TTC549 (cell line): ENCODE data around the gene KRT3.

Experiments used
- FAIRE-seq: peaks from 2 replicates; lab custom pipeline; 2012; peaks lifted over from hg19 to GRCh38; lab: Jason Lieb, UNC

The KRT3 gene

GRCh38 chr12:52827499-52828090 is 31.7 kb upstream of the KRT3 start:
- FAIRE-seq, result no peak

GRCh38 chr12:52826611-52827498 is 30.9 kb upstream of the KRT3 start:
- no peak for FAIRE-seq

- FAIRE-seq, result no peak
Measured at GRCh38 chr12:52825961-52826360, 30.0 kb upstream of the KRT3 start.

GRCh38 chr12:52824741-52825410 is 29.0 kb upstream of the KRT3 start:
- no peak for FAIRE-seq

GRCh38 chr12:52823761-52824450 is 28.0 kb upstream of the KRT3 start:
- no peak for FAIRE-seq

- FAIRE-seq, result no peak
Measured at GRCh38 chr12:52822771-52823510, 27.0 kb upstream of the KRT3 start.

- no peak for FAIRE-seq
Measured at GRCh38 chr12:52821826-52822660, 26.1 kb upstream of the KRT3 start.

- FAIRE-seq, result no peak
Measured at GRCh38 chr12:52821071-52821730, 25.3 kb upstream of the KRT3 start.

- FAIRE-seq, result no peak
Measured at GRCh38 chr12:52820521-52820920, 24.6 kb upstream of the KRT3 start.

- FAIRE-seq, result no peak
Measured at GRCh38 chr12:52819731-52820510, 24.0 kb upstream of the KRT3 start.

GRCh38 chr12:52818887-52819420 is 23.0 kb upstream of the KRT3 start:
- FAIRE-seq, result no peak

GRCh38 chr12:52818388-52818787 is 22.5 kb upstream of the KRT3 start:
- no peak for FAIRE-seq

- FAIRE-seq, result no peak
Measured at GRCh38 chr12:52817699-52818238, 21.9 kb upstream of the KRT3 start.

GRCh38 chr12:52817003-52817698 is 21.2 kb upstream of the KRT3 start:
- FAIRE-seq, result no peak

GRCh38 chr12:52815676-52816588 is 20.0 kb upstream of the KRT3 start:
- no peak for FAIRE-seq

- no peak for FAIRE-seq
Measured at GRCh38 chr12:52815161-52815560, 19.2 kb upstream of the KRT3 start.

GRCh38 chr12:52814710-52815155 is 18.8 kb upstream of the KRT3 start:
- FAIRE-seq, result no peak
